Measurements from ENCODE around the gene PKP2. TPM values are rescaled to one million over a fixed set of nuclear protein-coding genes. Genes with fewer than 3 reads are reported as not detected.

The PKP2 gene
- total and polyA plus RNA-seq, 2 donors (not counting 3 experiments of a cell fraction or from before 2014, with no cell fraction given) = 1.4 to 6.5 TPM

DNA sequence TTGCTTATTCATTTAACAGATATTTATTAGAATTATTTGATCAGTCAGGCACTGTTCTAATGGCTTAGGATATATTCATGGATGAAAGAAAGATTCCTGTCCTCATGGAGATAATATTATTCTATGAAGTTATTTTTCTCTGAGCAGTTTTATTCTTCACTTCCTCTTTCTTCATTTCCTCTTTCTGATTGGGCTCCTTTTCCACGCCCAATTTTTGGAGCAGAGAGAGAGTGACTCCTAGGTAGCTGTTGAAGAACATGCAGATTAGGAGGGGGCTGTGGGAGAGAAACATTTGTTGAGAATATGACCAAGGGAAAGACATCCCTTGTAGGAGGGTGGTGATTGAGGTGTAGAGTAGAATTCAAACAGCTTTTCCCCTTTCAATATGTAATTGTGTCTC, 134.9 kb downstream of the PKP2 start:
- Histone ChIP-seq H3K4me2 (ENCODE audit: insufficient read depth, low read length) (no peak overlapping the region), H3K27me3 (ENCODE audit: control insufficient read depth in 2 of 2, insufficient read depth in 2 of 2, low read length in 2 of 2) (peaks cover 2 to 5% of the 10 kb centered on the region in 2 experiments), H2AFZ (ENCODE audit: low read depth, low read length) (no peak overlapping the region), H3K9me1 (replicated peaks; ENCODE audit: control insufficient read depth, extremely low read depth, insufficient read depth, low read length) (no peaks in the 10 kb centered on the region), H4K20me1 (replicated peaks; ENCODE audit: control insufficient read depth, extremely low read depth, insufficient read depth, low read length) (no peaks in the 10 kb centered on the region), H3K4me3 (replicated peaks in 1 of 3; ENCODE audit: insufficient read depth in 1 of 3, low read depth in 1 of 3, low read length in 3 of 3) (no peak overlapping the region), H3K4me1 (ENCODE audit: control insufficient read depth, extremely low read depth, insufficient read depth, low read length) (no peaks in the 10 kb centered on the region), H3K36me3 (ENCODE audit: control insufficient read depth in 2 of 2, extremely low read depth in 1 of 2, insufficient read depth in 2 of 2, low read length in 2 of 2) (no peaks in the 10 kb centered on the region), H3K27ac (ENCODE audit: insufficient read depth, low read depth, low read length) (no peak overlapping the region), H3K79me2 (ENCODE audit: control insufficient read depth, insufficient read depth, low read length) (no peaks in the 10 kb centered on the region), H3K9ac (replicated peaks; ENCODE audit: extremely low read depth, insufficient read depth, low read length) (no peak overlapping the region), H3K9me3 (replicated peaks; ENCODE audit: control insufficient read depth, insufficient read depth, low read length) (no peaks in the 10 kb centered on the region)
- no peak for FAIRE-seq
- TF ChIP-seq JUN (IDR thresholded peaks at IDR 0.05; ENCODE audit: borderline replicate concordance, insufficient read depth, insufficient read length, low read depth) = no peak
- TF ChIP-seq, protein P1, sequence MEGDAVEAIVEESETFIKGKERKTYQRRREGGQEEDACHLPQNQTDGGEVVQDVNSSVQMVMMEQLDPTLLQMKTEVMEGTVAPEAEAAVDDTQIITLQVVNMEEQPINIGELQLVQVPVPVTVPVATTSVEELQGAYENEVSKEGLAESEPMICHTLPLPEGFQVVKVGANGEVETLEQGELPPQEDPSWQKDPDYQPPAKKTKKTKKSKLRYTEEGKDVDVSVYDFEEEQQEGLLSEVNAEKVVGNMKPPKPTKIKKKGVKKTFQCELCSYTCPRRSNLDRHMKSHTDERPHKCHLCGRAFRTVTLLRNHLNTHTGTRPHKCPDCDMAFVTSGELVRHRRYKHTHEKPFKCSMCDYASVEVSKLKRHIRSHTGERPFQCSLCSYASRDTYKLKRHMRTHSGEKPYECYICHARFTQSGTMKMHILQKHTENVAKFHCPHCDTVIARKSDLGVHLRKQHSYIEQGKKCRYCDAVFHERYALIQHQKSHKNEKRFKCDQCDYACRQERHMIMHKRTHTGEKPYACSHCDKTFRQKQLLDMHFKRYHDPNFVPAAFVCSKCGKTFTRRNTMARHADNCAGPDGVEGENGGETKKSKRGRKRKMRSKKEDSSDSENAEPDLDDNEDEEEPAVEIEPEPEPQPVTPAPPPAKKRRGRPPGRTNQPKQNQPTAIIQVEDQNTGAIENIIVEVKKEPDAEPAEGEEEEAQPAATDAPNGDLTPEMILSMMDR (IDR thresholded peaks at IDR 0.05; ENCODE audit: extremely low read depth in 1 of 2, insufficient read depth in 1 of 2, low read depth in 1 of 2, low read length in 2 of 2) = no peak
- CTCF ChIA-PET = no interaction called here
- dilution Hi-C loops (cut with MboI; ENCODE audit: extremely low pct_ligation_motif_present, low sequenced_read_pairs) (no loop called here), intact Hi-C loops (cut with micrococcal nuclease) (no loop called here)
- no peak for DNase-seq (ENCODE audit: low read depth, low spot score)
- no TSS peak for BruUV-seq (replicated peaks)
- POLR2A ChIA-PET = no interaction called here

DNA sequence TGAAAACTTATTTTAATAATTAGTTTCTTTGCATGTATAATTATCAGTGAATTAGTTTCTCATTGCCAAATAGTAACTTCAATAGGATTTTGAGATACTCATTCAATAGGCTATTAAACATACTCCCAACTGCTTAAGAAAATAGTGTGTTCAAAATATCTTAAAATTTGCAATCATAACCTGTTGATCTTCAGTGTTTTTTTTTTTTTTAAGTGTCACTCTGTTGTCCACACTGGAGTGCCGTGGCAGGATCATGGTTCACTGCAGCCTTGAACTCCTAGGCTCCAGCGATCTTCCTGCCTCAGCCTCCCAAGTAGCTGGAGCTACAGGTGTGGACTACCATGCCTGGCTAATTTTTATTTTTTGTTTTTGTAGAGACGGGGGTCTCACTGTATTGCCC, 139.4 kb downstream of the PKP2 start:
- Histone ChIP-seq H3K79me2 (ENCODE audit: control insufficient read depth, insufficient read depth, low read length) (peaks cover 19% of the 10 kb centered on the region), H2AFZ (ENCODE audit: low read depth, low read length) (no peak overlapping the region), H4K20me1 (replicated peaks; ENCODE audit: control insufficient read depth, extremely low read depth, insufficient read depth, low read length) (no peaks in the 10 kb centered on the region), H3K9ac (replicated peaks; ENCODE audit: extremely low read depth, insufficient read depth, low read length) (no peak overlapping the region), H3K4me2 (ENCODE audit: insufficient read depth, low read length) (no peak overlapping the region), H3K9me3 (replicated peaks; ENCODE audit: control insufficient read depth, insufficient read depth, low read length) (no peaks in the 10 kb centered on the region), H3K27me3 (ENCODE audit: control insufficient read depth in 2 of 2, insufficient read depth in 2 of 2, low read length in 2 of 2) (peaks cover 2 to 5% of the 10 kb centered on the region in 2 experiments), H3K9me1 (replicated peaks; ENCODE audit: control insufficient read depth, extremely low read depth, insufficient read depth, low read length) (no peaks in the 10 kb centered on the region), H3K36me3 (ENCODE audit: control insufficient read depth in 2 of 2, extremely low read depth in 1 of 2, insufficient read depth in 2 of 2, low read length in 2 of 2) (peaks cover 0 to 3% of the 10 kb centered on the region in 2 experiments), H3K4me1 (ENCODE audit: control insufficient read depth, extremely low read depth, insufficient read depth, low read length) (peaks cover 13% of the 10 kb centered on the region), H3K27ac (ENCODE audit: insufficient read depth, low read depth, low read length) (no peak overlapping the region), H3K4me3 (replicated peaks in 1 of 3; ENCODE audit: insufficient read depth in 1 of 3, low read depth in 1 of 3, low read length in 3 of 3) (no peak overlapping the region)
- TF ChIP-seq, protein P2, sequence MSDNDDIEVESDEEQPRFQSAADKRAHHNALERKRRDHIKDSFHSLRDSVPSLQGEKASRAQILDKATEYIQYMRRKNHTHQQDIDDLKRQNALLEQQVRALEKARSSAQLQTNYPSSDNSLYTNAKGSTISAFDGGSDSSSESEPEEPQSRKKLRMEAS (IDR thresholded peaks at IDR 0.05; ENCODE audit: insufficient read depth, insufficient read length) = no peak
- TF ChIP-seq FOS (IDR thresholded peaks at IDR 0.05; ENCODE audit: borderline replicate concordance, insufficient read depth, low read length) (no peak), POLR2A (IDR thresholded peaks at IDR 0.05; ENCODE audit: low read depth, low read length) (no peak), GATA2 (IDR thresholded peaks at IDR 0.05; ENCODE audit: insufficient read depth, insufficient read length, low read depth, low read length) (no peak), POLR2AphosphoS5 (IDR thresholded peaks at IDR 0.05; ENCODE audit: insufficient read depth, low read depth, low read length) (no peak), EZH2 (IDR thresholded peaks at IDR 0.05; ENCODE audit: borderline replicate concordance, low read depth, low read length, severe bottlenecking) (no peak), JUN (IDR thresholded peaks at IDR 0.05; ENCODE audit: borderline replicate concordance, insufficient read depth, insufficient read length, low read depth) (no peak), MYC (IDR thresholded peaks at IDR 0.05; ENCODE audit: low read depth, low read length) (no peak)
- TF ChIP-seq, protein P1 (IDR thresholded peaks at IDR 0.05; ENCODE audit: extremely low read depth in 1 of 2, insufficient read depth in 1 of 2, low read depth in 1 of 2, low read length in 2 of 2) = no peak
- CTCF ChIA-PET = interaction anchor here (1.7 to 4.8 kb wide), 4 partner anchors 162 to 1278 kb away, joined by 5 to 143 read pairs (median 50); partner anchors contain the start of gene ALG10
- FAIRE-seq (no peak), DNase-seq (ENCODE audit: low read depth, low spot score) (no peak)
- POLR2A ChIA-PET = no interaction called here
- no TSS peak for BruUV-seq (replicated peaks)
- intact Hi-C loops (cut with micrococcal nuclease) (loop anchor here (5.0 kb wide), 1 partner anchor 680 kb away; the partner anchor contains the start of gene SYT10), dilution Hi-C loops (cut with MboI; ENCODE audit: extremely low pct_ligation_motif_present, low sequenced_read_pairs) (no loop called here)
